ENCODE data around the gene GMPPB.
A peak's percentile ranks its signal among the peaks of the same experiment; 100 is the strongest.

Gene GMPPB

GRCh38 chr3:49683162-49683561, 40.6 kb downstream of the GMPPB start:
- TF ChIP-seq ZFX (IDR thresholded peaks at IDR 0.05): no peak
- TF ChIP-seq, protein P1, sequence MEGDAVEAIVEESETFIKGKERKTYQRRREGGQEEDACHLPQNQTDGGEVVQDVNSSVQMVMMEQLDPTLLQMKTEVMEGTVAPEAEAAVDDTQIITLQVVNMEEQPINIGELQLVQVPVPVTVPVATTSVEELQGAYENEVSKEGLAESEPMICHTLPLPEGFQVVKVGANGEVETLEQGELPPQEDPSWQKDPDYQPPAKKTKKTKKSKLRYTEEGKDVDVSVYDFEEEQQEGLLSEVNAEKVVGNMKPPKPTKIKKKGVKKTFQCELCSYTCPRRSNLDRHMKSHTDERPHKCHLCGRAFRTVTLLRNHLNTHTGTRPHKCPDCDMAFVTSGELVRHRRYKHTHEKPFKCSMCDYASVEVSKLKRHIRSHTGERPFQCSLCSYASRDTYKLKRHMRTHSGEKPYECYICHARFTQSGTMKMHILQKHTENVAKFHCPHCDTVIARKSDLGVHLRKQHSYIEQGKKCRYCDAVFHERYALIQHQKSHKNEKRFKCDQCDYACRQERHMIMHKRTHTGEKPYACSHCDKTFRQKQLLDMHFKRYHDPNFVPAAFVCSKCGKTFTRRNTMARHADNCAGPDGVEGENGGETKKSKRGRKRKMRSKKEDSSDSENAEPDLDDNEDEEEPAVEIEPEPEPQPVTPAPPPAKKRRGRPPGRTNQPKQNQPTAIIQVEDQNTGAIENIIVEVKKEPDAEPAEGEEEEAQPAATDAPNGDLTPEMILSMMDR (conservative IDR thresholded peaks at IDR 0.05): no peak
- no peak overlapping the region for H3K27ac ChIP-seq

- TF ChIP-seq ZFX (IDR thresholded peaks at IDR 0.05): no peak
- TF ChIP-seq, protein P1 (conservative IDR thresholded peaks at IDR 0.05): no peak
- no peak overlapping the region for H3K27ac ChIP-seq
Observed at GRCh38 chr3:49681543-49681942, 42.2 kb downstream of the GMPPB start.

DNA sequence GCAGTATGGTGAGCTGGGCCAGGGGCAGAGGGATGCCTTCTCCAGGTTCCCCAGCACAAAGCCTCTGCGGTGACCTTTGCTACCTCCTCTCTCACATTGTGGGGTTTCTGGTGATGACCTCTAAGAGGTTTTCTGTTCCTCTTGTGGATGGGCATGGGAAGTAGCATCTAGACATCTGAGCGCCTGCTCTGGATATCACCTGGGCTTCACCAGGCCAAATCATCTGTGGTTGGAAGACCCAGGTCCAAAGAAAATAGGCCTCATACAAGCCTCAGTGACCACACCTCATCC, 42.6 kb downstream of the GMPPB start:
- H3K27ac ChIP-seq: no peak overlapping the region
- TF ChIP-seq ZFX (IDR thresholded peaks at IDR 0.05): no peak
- TF ChIP-seq, protein P1 (conservative IDR thresholded peaks at IDR 0.05): no peak

DNA sequence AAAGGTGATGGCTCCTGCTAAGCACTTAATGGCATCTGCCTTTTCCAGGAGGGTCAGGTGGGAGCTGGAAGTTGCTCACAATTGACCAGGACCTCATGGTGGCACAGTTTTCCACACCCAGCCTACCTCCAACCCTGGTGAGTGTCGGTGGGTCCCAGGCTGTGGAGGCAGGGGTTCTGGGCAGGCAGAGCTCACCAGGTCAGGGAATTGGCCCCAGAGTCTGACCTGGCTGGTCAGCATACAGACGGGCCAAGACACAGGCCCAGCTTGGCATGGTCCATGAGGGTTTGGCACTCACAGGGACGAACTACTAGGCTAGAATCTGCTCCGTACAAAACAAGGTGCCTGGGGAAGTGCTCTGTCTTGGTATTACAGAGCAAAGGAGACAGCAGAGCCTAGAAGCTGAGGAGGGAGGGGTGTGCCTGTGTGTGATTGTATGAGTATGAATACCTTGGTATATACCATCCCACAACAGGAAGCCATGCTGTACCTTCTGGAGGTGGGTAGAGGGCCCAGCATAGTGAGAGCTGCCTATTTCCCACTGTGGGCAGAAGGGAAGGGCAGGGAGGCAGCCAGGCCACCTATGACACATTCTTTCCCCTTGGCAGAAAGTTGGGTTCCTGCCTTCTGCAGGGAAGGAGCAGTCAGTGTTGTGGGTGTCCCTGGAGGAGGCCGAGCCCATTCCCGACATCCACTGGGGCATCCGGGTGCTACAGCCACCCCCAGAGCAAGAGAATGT, 43.1 kb downstream of the GMPPB start:
- no peak overlapping the region for H3K27ac ChIP-seq
- TF ChIP-seq ZFX (IDR thresholded peaks at IDR 0.05): no peak
- TF ChIP-seq, protein P1 (conservative IDR thresholded peaks at IDR 0.05): no peak

DNA sequence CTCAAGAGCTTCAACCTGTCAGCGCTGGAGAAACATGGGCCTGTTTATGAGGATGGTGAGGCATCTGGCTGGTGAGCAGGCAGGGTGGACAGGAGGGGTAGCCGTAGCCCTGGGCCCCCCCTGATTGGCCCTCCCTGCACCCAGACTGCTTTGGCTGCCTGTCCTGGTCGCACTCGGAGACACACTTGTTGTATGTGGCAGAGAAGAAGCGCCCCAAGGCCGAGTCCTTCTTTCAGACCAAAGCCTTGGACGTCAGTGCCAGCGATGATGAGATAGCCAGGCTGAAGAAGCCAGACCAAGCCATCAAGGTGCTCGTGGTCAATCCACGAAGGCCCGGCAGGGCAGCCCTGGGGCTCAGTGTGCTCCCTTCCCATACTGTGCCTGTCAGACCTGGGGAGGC, 47.8 kb downstream of the GMPPB start:
- no peak overlapping the region; the same call in 1 of the 2 replicates for H3K27ac ChIP-seq
- TF ChIP-seq, protein P1 (conservative IDR thresholded peaks at IDR 0.05): no peak
- TF ChIP-seq ZFX (IDR thresholded peaks at IDR 0.05): no peak

GRCh38 chr3:49674497-49674983, 49.2 kb downstream of the GMPPB start:
- peak overlapping the region; percentile 97 for H3K27ac ChIP-seq

More at GRCh38 chr3:49674497-49674983, 49.2 kb downstream of the GMPPB start:
- TF ChIP-seq ZFX (IDR thresholded peaks at IDR 0.05): peak; percentile 73; the same call in 1 of the 2 replicates
- TF ChIP-seq, protein P1 (conservative IDR thresholded peaks at IDR 0.05): no peak

All from C4-2B (cell line).